KMS-11 (cell line): ENCODE measurements around the gene AK1.

Source experiments
- H2AFZ ChIP-seq: fragments of 200-600 bp; sonication (generic); 2 replicates; pipeline ENCODE4 v1.6.1; 2016; ENCODE audit warnings: antibody characterized with exemption, mixed run types, low read depth
- H3K27ac ChIP-seq: fragments of 200-600 bp; sonication (generic); 2 replicates; pipeline ENCODE4 v1.6.1; 2016; ENCODE audit warnings: mild to moderate bottlenecking, mixed run types
- H3K27me3 ChIP-seq: fragments of 200-600 bp; sonication (generic); 2 replicates; pipeline ENCODE4 v1.6.1; 2017; ENCODE audit warnings: mild to moderate bottlenecking, low read depth, mixed run types, moderate library complexity; ENCODE audit not compliant: insufficient read depth
- H3K36me3 ChIP-seq: fragments of 200-600 bp; sonication (generic); 2 replicates; pipeline ENCODE4 v1.6.1; 2017; ENCODE audit warnings: mild to moderate bottlenecking, mixed run types; ENCODE audit not compliant: insufficient read depth
- H3K4me1 ChIP-seq: fragments of 200-600 bp; sonication (generic); 2 replicates; pipeline ENCODE4 v1.6.1; 2016; ENCODE audit warnings: mild to moderate bottlenecking, low read depth, mixed run types; ENCODE audit not compliant: poor library complexity, severe bottlenecking
- H3K4me2 ChIP-seq: fragments of 200-600 bp; sonication (generic); 2 replicates; pipeline ENCODE4 v1.7.0; 2016; ENCODE audit warnings: mild to moderate bottlenecking, mixed run types
- H3K4me3 ChIP-seq: fragments of 200-600 bp; sonication (generic); IDR thresholded peaks from 2 replicates; pipeline ENCODE4 v1.6.1; 2017; ENCODE audit warnings: low read depth, low read length, mixed read lengths; ENCODE audit not compliant: insufficient read depth
- H3K79me2 ChIP-seq: fragments of 200-600 bp; sonication (generic); 2 replicates; pipeline ENCODE4 v1.6.1; 2016; ENCODE audit warnings: low read depth, mixed run types; ENCODE audit not compliant: insufficient read depth
- H3K9ac ChIP-seq: fragments of 200-600 bp; sonication (generic); 2 replicates; pipeline ENCODE4 v1.6.1; 2016; ENCODE audit warnings: mild to moderate bottlenecking, mixed run types
- H4K20me1 ChIP-seq: fragments of 200-600 bp; sonication (generic); 2 replicates; pipeline ENCODE4 v1.6.1; 2016; ENCODE audit warnings: mild to moderate bottlenecking, mixed run types; ENCODE audit not compliant: insufficient read depth
- TF ChIP-seq, protein P1 (sequence below): fragments of 200-600 bp; sonication (generic); conservative IDR thresholded peaks from 2 replicates; pipeline ENCODE4 v1.6.1; 2017; ENCODE audit warnings: low read depth, mild to moderate bottlenecking, antibody characterized with exemption, low read length, moderate library complexity, mixed read lengths

Gene AK1

GRCh38 chr9:127878652-127879390 is 1.3 kb upstream of the AK1 start:
- Histone ChIP-seq H3K36me3 (no peaks in the 10 kb centered on the region), H3K4me1 (no peaks in the 10 kb centered on the region), H3K9ac (no peak overlapping the region), H3K79me2 (no peaks in the 10 kb centered on the region), H3K27ac (no peak overlapping the region), H2AFZ (no peak overlapping the region), H3K4me2 (no peak overlapping the region), H3K27me3 (no peaks in the 10 kb centered on the region), H3K4me3 (no peak overlapping the region), H4K20me1 (no peaks in the 10 kb centered on the region)
- TF ChIP-seq, protein P1, sequence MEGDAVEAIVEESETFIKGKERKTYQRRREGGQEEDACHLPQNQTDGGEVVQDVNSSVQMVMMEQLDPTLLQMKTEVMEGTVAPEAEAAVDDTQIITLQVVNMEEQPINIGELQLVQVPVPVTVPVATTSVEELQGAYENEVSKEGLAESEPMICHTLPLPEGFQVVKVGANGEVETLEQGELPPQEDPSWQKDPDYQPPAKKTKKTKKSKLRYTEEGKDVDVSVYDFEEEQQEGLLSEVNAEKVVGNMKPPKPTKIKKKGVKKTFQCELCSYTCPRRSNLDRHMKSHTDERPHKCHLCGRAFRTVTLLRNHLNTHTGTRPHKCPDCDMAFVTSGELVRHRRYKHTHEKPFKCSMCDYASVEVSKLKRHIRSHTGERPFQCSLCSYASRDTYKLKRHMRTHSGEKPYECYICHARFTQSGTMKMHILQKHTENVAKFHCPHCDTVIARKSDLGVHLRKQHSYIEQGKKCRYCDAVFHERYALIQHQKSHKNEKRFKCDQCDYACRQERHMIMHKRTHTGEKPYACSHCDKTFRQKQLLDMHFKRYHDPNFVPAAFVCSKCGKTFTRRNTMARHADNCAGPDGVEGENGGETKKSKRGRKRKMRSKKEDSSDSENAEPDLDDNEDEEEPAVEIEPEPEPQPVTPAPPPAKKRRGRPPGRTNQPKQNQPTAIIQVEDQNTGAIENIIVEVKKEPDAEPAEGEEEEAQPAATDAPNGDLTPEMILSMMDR = no peak

DNA sequence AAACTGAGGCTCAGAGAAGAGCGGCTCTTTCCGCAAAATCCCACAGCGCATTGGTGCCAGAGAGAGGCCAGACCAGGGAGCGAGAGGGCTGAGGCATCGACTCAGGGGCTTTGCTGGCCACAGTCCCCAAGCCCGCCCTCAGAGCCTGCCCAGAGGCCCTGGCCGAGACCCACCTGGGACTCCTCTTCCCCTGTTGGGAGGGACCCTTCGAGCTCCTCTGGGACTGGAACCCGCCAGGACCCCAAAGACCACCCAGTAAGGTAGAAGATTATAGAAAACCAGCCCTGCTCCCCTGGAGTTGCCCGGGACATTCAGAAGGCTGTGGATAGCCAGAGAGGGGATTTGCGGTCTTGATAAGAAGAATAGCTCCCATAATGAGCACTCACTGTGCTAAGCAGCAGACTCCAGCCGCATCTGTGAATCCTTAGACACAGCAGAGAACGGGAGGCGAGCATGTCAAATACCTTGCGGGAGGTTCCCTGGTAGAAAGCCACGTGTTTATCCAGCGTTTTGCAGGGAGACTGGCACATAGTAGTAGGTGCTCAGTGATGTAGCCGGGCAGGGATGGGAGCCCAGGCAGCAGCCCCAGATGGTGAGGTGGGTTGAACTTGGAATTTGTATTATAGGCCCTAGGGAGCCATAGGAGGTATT is 651 bp upstream of the AK1 start:
- no peak overlapping the region for H3K9ac ChIP-seq
- H3K79me2 ChIP-seq = no peaks in the 10 kb centered on the region
- H2AFZ ChIP-seq = no peak overlapping the region
- TF ChIP-seq, protein P1 = no peak
- H3K4me2 ChIP-seq = no peak overlapping the region
- H3K27ac ChIP-seq = no peak overlapping the region
- H3K4me3 ChIP-seq = no peak overlapping the region
- H4K20me1 ChIP-seq = no peaks in the 10 kb centered on the region
- H3K27me3 ChIP-seq = no peaks in the 10 kb centered on the region
- no peaks in the 10 kb centered on the region for H3K36me3 ChIP-seq
- H3K4me1 ChIP-seq = no peaks in the 10 kb centered on the region

- Histone ChIP-seq H3K79me2 (no peaks in the 10 kb centered on the region), H3K4me1 (no peaks in the 10 kb centered on the region), H3K36me3 (no peaks in the 10 kb centered on the region), H3K4me3 (no peak overlapping the region), H3K4me2 (no peak overlapping the region), H2AFZ (no peak overlapping the region), H4K20me1 (no peaks in the 10 kb centered on the region), H3K9ac (no peak overlapping the region), H3K27ac (no peak overlapping the region), H3K27me3 (no peaks in the 10 kb centered on the region)
- TF ChIP-seq, protein P1 = no peak
Observed at GRCh38 chr9:127876764-127877562, 512 bp downstream of the AK1 start.

GRCh38 chr9:127876026-127876763 is 1.3 kb downstream of the AK1 start:
- no peak overlapping the region for H3K9ac ChIP-seq

More at GRCh38 chr9:127876026-127876763, 1.3 kb downstream of the AK1 start:
- Histone ChIP-seq H3K4me2 (no peak overlapping the region), H3K36me3 (no peaks in the 10 kb centered on the region), H4K20me1 (no peaks in the 10 kb centered on the region), H3K4me3 (no peak overlapping the region), H2AFZ (no peak overlapping the region), H3K4me1 (no peaks in the 10 kb centered on the region), H3K27ac (no peak overlapping the region), H3K27me3 (no peaks in the 10 kb centered on the region), H3K79me2 (no peaks in the 10 kb centered on the region)
- TF ChIP-seq, protein P1 = no peak
